ENCODE data around the gene ITIH6.
"Not testable (repeated sequence)": the region's sequence is repeated elsewhere in the genome, so short reads cannot be mapped to it uniquely, and the experiment has no call there.

The ITIH6 gene

DNA sequence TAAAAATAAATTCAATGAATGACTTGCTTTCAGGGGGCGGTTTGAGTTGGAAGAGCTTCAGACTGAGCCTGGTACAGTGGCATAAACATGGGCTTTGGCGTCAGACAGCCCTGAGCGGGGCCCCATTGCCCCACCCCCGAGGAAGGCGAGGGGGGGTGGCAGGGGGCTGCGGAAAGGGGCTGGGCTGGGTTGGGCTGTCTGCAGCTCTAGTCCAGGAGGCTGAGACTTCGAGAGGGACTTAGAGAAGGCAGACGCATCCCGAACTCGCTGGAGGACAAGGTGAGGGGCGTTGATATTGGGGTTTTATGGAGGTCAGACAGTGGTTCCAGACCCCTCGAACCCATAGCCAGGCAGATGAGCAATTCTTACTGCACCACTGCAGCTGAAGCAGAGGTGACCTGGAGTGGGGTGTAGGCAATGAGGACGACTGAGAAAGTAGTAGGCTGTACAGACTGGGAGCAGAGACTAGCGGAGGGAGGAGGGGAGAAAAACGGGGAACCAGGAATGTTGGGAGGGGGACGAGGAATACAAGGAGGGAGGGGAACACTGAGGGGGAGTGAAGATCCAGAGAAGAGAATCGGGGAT, 9.6 kb upstream of the ITIH6 start, which contains the start of gene MAGED2:
Gene MAGED2 (plus strand): TSS at position 222 of the 585 bp plus-strand sequence. CDS start 1,587 bp downstream, outside the sequence.
- peak; percentile 36 for DNase-seq

DNA sequence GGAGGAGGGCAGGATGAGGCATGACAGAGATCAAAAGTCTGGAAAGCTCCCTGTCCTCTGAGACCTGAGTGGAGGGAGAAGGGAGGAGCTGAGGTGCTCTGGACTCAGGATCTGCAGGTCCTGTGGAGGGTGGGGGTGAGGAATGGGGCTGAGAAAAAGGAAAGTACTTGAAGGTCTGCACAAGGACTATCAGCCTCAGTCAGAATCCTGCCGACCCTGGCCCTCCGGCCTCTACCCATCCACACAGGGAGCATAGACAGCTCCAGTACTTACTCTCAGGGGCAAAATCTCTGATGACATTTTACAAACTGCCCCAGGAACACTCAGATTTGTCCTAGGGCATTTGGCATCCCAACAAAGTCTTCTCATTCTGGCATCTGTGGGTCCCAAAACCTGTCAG, 991 bp upstream of the ITIH6 start:
- no peak for DNase-seq

DNA sequence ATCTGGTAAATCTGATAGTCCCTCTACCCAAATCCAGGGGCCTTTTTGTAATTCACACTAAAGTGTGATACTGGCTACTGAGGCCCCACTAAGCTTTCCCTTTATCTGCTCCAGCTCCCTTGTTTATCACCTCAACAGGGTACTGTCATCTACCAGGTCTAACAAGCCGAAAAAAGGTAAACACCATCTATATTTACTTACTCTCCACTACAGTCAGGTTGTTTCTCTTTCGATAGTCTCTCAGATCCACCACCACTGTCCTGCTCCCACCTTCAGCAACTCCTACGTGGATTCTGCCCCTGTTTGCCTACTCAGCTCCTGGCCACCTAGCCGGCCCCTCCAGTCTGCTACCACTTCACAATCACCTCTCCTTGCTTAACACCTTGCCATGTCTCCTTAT, 3.3 kb downstream of the ITIH6 start:
- DNase-seq = no peak

- DNase-seq = no peak
These were observed 4.0 kb downstream of the ITIH6 start for GRCh38 chrX:54794028-54794427.

DNA sequence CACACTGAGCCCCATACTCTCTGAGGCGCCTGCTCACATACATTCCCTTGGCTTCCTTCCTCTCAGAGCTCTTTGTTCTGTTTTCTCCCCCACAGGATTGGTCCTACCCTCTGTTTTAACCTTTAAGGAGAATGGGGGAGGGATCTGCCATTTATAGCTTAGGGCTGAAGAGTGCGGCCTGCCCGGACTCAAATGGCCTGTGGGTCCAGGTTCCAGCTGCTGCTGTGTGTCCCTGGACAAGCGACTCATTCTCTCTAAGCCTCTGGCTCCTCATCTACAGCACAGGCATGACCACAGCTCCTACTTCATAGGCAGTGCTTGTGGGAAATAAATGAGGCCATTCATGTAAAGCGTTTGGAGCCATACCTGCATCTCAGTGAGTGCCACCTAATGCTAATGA, 8.7 kb downstream of the ITIH6 start:
- DNase-seq = not testable (repeated sequence)

DNA sequence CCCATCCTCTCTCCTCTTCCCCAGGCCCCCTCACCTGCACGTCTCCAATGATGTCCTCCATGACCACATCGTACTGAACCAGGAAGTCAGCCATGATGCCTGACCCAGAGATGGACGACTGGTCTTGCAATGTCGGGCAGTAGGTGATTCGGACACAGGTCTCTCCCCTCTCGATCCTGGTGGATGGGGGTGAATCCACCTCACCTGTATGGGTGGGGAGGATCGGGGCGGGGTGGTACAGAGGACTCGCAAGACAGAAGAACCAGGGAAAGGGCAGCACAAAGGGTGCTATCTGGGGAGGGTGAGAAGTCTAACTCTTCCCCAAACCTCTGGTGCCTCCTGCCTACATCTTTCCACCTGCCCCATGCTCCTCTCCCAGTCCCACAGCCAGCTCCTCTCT, 9.6 kb downstream of the ITIH6 start:
- DNase-seq = no peak

GRCh38 chrX:54786967-54787366, 11.1 kb downstream of the ITIH6 start:
- peak; percentile 2 for DNase-seq

GRCh38 chrX:54785901-54786300, 12.2 kb downstream of the ITIH6 start:
- DNase-seq = no peak

- DNase-seq = no peak
These were observed 20.9 kb downstream of the ITIH6 start for GRCh38 chrX:54776987-54777672.

DNA sequence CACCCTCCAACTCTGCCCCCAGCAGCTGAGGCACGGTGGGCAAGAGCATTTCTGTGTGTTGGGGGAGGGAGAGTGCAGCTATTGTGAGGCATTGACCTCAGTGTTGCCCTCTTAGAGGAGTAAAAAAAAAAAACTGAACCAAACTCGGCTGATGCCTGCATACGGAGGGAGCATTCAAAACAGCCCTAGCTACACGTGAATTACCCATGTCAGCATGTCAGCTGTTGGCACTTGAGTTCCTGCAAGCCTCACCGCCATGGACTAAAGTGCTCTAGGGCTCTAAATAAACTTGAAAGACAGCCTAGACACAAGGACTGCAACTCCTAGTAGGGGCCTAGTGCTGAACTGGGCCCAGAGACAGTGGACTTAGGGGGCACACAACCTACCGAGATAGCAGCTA, 22.0 kb downstream of the ITIH6 start:
- no peak for DNase-seq

GRCh38 chrX:54774391-54775094, 23.5 kb downstream of the ITIH6 start:
- peak; percentile 42 for DNase-seq

- no peak for DNase-seq
These were observed 39.7 kb downstream of the ITIH6 start for GRCh38 chrX:54758114-54759055.

DNA sequence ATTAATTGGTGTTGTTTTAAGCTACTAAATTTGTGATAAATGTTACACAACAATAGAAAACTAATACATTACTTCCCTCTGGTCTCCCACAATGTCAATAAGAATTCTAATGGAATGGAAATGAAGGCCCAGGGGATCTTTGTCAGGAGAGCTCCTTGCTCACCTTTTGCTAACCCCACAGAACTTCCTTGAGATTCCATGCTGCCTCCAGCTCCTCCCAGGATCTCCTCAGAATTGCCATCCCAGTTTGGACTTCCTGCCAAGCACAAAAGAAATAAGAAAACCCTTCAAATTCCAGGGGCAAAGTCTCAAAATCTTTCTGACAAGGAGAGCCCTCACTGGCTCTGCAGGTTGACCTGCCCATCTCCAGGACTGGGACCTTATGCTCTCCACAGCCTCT, 43.2 kb downstream of the ITIH6 start:
- no peak for DNase-seq

DNA sequence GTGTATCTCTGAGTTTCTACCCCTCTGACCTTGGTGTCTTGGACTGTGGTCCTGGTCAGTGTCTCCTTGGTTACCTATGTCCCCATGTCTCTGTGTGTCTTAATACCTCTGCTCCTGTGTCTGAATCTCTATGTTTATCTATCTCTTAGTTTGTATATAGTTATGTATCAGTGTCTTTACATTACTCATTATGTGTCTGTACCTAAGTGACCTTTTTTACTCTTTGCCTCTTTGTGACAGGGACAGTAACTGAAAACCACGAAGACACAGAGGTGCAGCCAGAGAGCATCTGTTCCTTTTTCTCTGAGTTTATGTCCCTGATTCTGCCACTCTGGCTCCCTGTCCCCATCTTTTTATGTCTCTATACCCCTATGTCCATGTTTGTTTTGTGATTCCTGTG, 49.4 kb downstream of the ITIH6 start:
- no peak for DNase-seq

DNA sequence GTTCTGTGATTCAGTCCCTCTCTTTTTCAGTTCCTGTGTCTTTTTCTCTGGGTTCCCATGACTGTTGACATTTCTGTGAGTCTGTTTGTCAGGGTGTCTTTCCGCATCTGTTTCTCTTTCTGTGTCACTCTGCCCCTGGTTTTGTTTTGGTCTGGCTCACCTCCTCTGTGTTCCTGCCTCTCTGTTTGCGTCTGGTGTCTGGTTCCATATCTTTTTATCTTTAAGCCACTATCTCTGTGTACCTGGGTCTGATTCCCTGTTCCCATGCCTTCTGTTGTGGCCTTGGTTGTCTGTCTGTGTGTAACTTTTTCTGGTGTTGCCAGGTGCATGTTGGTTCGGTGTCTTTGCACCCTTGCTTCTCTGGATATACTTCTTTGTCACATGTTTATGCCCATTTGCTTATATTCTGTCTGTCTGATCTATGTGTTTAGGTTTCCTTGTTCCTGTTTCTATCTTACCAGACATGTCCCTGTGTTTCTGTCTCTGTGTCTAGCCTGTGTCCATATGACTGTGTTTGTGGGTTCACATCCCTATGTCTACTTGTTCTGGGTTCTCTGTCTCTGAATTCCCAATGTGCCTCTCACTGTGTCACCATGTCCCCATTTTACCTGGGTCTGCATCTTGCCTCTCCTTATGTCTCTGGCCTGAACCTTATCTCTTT, 50.2 kb downstream of the ITIH6 start:
- no peak for DNase-seq

- DNase-seq = no peak
These were observed 51.1 kb downstream of the ITIH6 start for GRCh38 chrX:54746928-54747327.

- no peak for DNase-seq
These were observed 52.4 kb downstream of the ITIH6 start for GRCh38 chrX:54745676-54746075.

DNA sequence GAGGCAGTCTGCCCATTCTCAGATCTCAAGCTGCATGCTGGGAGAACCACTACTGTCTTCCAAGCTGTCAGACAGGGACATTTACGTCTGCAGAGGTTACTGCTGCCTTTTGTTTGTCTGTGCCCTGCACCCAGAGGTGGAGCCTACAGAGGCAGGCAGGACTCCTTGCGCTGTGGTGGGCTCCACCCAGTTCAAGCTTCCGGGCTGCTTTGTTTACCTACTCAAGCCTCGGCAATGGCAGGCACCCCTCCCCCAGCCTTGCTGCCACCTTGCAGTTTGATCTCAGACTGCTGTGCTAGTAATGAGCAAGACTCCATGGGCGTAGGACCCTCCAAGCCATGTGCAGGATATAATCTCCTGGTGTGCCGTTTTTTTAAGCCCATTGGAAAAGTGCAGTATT, 59.5 kb downstream of the ITIH6 start:
- DNase-seq = not testable (repeated sequence)

DNA sequence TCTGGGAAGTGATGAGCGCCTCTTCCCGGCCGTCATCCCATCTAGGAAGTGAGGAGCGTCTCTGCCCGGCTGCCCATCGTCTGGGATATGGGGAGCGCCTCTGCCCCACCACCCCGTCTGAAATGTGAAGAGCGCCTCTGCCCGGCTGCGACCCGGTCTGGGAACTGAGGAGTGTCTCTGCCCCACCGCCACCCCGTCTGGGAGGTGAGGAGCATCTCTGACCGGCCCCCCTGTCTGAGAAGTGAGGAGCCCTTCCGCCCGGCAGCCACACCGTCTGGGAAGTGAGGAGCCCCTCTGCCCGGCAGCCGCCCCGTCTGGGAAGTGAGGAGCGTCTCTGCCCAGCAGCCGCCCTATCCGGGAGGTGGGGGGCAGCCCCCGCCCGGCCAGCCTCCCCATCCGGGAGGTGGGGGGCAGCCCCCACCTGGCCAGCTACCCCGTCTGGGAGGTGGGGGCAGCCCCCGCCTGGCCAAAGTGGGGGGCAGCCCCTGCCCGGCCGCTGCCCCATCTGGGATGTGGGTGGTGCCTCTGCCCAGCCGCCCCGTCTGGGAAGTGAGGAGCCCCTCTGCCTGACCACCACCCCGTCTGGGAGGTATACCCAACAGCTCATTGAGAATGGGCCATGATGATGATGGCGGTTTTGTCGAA, 61.6 kb downstream of the ITIH6 start:
- DNase-seq = not testable (repeated sequence)

- no peak for DNase-seq
These were observed 76.6 kb downstream of the ITIH6 start for GRCh38 chrX:54721424-54721823.

- no peak for DNase-seq
These were observed 82.4 kb downstream of the ITIH6 start for GRCh38 chrX:54715621-54716020.

- no peak for DNase-seq
These were observed 83.6 kb downstream of the ITIH6 start for GRCh38 chrX:54714424-54714823.
